ENCODE data around the gene DNAH17.
"Not testable (repeated sequence)": the region's sequence is repeated elsewhere in the genome, so short reads cannot be mapped to it uniquely, and the experiment has no call there.

DNAH17 gene

DNA sequence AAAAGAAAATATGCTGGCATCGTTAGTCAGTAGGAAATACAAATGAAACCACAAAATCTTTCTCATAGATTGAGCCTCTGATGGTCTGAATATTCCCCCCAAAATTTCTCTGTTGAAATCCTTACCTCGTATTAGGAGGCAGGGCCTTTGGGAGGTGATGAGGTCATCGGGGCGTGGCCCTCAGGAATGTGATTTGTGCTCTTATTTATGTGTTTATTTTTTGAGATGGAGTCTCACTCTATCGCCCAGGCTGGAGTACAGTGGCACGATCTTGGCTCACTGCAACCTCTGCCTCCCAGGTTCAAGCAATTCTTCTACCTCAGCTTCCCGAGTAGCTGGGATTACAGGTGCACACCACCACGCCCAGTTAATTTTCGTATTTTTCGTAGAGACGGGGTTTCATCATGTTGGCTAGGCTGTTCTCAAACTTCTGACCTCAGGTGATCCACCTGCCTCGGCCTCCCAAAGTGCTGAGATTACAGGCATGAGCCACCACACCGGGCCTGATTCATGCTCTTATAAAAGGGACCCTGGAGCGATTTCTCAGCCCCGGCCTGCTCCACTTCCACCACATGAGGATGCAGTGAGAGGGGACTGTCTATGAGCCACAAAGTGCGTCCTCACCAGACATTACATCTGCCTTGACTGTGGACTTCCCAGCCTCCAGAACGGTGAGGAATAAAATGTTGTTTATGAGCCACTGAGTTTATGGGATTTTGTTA, 53.1 kb downstream of the DNAH17 start:
- no peak for DNase-seq

DNA sequence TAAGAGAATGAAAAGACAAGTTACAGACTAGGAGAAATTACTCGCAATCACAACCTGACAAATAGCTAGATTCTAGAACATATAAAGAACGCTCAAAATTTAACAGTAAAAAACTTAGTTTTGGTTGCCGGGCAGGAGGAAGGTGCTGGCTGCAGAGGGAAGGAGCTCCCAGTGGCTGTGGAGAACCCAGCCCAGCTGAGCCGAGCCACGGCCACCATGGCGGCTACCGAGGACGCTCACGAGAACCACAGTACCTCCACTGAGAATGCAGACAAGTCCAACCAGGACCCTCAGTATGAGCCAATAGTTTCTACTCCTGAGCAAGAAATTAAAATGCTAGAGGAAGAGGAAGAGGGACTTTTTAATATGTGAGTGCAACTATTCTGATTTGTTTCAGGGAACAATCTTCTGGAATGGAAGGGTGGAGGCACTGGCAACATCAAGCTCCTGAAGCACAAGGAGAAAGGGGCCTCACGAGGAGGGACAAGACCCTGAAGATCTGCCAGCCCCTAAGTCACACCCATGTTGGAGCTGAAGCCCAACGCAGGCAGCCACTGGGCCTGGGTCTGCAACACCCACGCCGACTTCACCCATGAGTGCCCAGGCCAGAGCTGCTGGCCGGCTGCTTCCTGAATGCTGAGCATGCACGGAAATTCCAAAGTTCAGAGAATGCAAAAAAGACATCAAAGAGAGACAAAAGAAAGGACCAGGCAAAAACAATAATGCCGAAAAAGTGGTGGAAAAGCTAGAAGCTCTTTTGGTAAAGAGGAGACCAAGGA, 55.0 kb downstream of the DNAH17 start:
- no peak for DNase-seq

DNA sequence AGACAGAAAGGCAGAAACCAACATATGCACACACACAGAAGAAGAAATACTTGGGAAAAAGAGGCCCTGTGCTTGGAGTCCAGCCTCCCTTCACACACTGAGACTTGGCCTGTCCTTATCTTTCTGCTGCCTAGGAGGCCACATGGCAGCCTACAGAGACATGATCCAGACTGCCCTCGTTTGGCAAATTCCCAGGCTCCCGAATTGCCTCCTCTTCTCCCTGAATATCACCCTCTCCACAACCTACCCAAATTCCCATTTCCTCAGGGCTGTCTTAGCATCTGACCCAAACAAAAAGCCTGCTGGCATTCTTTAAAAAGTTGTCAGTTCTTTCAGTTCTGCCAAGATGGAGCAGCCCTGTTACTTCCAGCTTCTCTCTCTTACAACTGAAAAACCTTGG, 59.8 kb downstream of the DNAH17 start:
- DNase-seq = no peak

DNA sequence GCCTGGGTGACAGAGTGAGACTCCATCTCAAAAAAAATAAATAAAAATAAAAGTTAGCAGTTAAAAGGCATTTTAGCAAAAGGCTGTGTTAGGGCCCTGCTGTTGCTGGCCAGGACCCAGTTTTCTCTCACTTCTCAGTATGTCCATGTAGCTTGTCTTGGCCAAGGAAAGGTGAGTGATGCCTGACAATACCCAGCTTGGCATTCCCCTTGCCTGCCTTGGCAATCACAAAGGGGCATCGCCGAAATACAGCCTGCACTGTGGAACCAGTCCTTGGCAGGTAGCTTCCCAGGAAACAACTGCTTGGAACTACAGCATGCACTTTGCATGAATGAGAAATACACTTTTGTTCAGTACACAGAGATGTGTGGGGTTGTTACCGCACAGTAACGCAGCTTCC, 61.7 kb downstream of the DNAH17 start:
- DNase-seq = no peak

DNA sequence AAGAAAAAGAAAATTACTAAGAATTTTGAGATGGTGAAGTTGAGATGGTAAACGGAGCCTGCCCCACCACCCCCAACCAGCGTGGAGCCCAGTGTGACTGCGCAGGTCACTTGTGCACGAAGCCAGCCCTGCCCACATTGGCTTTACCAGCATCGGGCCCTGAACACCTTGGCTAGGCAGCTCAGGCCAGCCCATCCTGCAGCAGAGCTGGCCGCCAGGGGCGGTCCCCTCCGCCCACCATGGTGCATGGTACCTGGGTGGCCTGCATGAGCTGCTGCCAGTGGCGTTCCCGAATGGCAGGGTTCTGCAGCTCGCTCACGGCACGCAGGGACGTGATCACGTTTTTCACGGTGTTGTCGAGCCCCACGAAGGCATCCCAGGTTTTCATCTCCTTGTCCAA, 62.7 kb downstream of the DNAH17 start:
- DNase-seq = no peak

DNA sequence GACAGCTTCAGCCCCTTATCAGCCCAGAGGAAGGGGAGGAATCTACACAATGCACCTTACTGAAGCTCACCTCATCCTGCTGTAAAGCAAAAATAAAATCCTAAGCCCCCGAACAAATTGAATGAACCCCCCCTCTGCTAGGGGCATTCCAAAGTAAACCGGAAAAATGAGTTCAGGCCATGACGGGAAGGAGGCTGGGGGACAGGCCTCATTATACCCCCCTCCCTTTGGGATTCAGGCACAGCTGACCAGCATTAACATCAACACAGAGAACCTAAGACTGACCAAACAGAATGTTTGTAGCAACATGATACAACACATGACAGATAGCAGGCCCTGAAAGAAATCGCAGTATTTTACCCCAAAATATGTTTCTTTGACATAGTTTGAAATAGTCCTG, 64.2 kb downstream of the DNAH17 start:
- DNase-seq = no peak

DNA sequence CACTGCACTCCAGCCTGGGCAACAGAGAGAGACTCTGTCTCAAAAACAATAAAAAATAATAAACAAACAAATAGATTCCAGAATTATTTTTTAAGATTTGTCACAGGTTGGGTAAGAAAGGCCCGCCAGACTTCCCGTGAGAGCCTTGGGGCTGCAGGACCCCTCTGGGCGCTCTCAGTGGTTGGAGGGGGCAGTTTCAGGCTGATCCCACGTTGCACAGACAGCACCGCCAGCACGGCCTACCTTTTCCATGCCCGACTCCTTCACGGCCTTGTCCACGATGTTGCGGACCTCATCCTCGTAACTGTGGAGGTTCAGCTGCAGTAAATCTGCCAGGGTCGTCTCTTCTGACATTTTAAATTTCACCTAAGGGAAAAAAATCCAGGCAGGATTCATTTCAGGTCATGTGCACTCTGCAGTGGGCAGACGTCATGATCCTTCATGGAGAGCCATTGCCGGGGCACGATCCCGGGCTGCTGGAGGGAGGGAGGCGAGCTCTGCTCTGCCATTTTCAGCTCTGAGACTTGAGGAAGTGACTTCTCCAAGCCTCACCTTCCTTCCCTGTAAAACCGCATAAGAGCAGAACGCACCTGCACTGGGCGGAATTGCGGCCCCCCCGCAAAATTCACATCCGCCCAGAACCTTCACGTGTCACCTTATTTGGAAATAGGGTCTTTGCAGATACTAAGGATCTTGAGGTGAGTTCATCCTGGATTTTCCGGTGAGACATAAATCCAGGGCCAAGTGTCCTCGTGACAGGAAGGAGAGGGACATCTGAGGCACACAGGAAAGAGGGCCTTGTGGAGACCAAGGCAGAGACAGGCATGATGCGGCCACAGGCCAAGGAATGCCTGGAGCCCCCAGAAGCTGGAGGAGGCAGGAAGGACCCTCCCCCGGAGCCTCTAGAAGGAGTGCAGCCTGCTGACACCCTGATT, 66.8 kb downstream of the DNAH17 start:
- DNase-seq = no peak

DNA sequence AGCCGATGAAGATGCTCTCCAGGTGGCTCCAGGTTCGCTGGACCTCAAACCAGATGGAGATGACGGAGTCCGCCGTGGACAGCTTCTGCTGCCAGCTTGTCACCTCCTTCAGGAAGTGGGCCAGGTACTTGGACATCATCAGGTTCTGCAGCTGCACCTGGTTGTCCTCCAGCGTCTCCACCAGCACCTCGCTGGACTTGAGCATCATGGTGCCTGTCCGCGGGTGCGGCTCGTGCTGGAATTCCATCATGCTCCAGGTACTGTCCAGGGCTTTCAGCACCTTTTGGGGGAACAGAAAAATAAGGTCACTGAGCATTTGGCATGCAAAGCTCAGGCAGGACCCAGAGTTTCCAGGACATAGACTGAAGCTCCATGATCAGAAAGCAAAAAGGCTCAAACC, 69.7 kb downstream of the DNAH17 start:
- no peak for DNase-seq

DNA sequence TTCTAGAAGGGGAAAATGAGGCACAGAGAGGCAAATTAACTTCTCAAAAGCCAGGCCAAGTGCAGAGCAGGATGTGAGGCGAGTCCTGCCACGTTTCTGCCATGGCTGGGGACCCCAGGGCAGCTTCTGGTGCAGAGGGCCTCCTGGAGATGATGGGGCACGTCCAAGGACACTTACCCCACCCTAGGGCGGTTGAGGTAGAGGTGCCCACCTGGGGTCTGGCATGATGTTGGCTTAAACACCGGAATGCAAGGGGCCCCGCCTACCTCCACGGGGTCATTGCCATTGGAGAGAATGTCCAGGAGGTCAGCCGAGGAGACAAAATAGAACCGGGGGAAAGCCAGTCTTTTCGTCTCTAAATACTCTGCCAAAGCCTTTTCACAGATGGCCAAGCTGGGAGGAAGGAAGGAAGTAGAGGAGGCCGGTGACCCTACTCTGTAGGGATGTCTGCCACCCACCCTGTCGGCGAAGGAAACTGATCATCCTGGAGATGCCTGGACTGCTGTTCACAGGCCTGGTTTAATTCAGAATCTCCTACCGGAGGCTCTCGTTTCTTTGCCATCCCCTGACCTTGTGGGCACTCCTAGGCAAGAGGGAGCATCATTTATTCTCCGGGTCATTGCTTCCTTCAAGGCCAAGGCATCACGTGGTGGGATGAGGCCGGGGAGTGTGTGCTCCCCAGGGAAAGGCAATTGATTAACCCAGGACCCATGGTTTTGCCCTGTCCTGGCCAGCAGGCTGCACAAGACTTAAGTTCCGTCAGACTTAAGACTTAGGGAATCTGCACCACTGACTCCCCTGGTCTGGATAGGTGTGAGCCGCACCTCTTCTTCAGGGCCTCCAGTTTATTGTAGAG, 70.5 kb downstream of the DNAH17 start:
- DNase-seq = no peak

DNA sequence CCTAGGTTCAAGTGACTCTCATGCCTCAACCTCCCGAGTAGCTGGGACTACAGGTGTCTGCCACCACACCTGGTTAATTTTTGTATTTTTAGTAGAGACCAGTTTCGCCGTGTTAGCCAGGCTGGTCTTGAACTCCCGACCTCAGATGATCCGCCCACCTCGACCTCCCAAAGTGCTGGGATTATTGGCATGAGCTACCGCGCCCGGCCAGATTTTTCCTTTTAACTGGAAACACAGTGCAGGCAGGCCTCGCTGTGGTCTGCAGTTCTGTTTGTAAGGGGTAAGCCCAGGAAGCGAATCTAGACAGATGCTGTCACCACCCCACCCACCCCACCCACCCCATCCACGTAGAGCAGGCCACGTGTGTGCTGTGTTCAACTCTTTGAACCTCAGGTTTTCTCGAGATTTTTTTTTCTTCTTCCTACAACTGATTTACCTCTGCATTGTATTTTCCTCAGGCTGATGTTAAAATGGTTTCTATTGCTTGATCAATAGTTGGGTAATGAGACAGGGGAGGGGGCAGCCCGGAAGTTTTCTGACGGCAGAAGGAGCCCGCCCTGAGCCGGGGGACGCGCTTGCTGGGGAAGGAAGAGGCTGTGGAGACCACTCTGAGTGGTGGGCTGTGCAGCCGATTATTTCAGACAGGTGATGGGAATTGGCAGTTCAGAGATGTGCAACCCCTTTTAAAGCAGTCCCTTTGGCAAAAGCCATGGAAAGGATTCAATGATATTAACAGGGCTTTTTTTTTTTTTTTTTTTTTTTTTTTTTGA, 72.9 kb downstream of the DNAH17 start:
- no peak for DNase-seq

DNA sequence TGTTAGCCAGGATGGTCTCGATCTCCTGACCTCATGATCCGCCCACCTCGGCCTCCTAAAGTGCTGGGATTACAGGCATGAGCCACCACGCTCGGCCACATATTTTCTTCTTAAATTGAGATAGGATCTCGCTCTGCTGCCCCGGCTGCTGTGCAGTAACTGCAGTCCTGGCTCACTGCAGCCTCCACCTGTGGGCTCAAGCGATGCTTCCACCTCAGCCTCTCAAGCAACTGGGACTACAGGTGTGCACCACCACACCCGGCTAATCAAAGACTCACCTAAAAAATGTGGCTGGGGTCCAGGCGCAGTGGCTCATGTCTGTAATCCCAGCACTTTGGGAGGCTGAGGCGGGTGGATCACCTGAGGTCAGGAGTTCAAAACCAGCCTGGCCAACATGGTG, 73.8 kb downstream of the DNAH17 start:
- DNase-seq = not testable (repeated sequence)

DNA sequence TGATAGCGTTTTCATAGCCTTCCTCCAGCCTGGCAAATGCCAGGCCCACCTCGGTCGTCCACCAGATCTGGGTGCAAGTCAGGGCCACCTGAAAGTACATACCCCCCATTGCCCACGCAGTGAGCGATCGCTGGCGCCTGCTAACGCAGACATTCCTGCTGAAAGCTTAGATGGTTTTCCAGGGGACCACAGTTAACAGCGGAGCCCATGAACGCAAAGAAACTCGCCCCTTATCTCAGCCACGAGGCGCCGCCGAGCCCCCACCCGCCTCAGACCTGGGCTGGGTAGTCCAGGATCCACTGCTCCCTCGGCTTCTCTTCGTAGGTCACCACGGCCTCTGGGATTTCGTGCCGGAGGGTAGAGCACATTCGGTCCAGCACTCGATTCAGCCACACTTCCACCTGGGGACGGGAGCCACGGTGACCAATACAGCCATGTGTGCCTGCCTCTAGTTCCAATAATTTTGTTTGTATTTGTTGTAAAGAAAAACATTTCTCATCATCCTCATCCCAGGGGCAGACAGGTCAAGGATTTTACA, 74.5 kb downstream of the DNAH17 start:
- DNase-seq = no peak

DNA sequence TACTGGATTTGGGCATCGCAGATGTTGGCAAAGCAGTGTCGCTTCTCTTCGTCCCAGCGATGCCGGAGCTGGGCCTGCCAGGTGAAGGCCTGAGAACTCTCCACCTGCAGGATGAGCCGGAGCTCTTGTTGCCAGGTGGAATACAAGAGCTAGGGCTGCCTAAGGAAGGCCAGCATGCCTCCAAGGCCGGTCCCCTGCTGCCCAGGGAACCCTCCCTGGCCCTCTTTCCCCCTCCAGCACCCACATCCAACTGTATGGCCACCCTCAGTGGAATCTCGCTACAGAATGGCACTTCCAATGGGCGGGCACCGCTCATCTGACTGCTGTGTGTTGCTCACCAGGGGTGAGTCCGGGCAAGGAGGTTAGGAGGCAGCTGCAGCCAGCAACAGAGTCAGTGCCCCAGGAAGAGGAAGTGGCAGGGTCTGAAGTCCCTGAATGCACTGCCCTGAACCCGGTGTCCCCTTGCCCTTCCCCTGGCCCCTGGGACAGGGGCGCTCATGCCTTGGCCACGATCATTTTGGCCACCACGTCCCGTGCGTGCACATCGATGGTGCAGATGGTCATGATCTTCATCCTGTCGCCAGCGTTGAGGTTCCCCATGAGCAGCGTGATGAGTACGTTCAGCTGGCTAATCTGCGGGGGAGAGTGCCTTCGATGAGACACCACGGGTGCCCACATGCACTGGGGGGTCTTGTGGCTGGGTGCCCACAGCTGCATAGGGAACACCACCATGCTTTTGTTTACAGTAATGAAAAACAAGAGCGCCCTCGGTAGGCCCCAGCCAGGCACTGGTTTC, 75.8 kb downstream of the DNAH17 start:
- no peak for DNase-seq

DNA sequence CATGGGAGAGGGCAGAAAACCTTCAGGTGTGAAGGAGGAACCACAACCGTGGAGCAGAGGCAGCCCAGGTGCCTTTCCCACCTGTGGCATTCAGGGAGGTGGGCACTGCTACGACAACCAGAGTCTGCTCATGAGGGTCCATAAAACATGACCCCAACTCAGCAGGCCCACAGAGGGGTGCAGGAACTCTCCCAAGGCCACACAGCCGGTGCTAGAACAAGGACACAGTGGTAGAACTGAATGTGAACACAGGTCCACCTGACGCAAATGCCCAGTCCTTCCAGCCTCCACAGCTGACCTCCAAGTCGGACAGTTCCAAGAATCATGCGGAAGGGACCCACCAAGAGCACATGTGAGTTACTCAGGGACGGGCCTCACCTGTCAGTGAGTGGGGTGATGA, 76.4 kb downstream of the DNAH17 start:
- no peak for DNase-seq

DNA sequence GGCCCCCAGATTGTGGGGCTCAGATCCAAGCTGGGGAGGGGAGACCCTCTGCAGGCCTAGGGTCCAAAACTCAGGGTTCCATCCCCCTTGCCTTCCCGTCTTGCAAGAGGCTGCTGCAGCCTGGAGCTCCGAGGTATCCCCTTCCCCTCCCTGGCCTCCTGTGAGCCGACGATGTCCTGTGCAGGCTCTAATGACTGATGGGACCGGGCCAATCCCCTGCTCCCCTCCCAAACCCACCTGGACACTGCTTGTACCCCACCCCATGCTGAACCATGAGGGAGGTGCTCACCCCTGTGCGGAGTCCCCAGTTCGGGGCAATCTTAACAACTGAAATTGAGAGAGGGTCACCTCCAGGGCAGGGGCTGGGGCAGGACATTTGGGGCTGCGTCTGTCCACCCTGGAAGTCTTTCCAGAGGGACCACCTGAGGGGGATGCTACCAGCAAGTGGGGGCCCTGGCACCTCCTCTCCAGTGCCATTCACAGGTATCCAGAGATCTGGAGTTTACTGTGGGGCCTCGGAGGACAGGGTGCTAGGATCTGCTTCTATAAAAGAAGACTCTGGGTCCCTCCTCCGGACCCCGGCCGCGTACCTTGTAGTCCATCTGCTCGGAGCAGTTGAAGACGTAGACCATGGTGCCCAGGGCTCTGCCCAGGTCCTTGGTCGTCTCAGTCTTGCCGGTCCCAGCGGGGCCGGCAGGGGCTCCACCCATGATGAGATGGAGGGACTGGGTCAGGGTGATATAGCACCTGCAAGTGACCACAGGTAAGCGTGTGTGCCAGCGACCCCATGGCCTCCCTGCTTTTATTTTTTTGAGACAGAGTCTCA, 77.3 kb downstream of the DNAH17 start:
- no peak for DNase-seq

DNA sequence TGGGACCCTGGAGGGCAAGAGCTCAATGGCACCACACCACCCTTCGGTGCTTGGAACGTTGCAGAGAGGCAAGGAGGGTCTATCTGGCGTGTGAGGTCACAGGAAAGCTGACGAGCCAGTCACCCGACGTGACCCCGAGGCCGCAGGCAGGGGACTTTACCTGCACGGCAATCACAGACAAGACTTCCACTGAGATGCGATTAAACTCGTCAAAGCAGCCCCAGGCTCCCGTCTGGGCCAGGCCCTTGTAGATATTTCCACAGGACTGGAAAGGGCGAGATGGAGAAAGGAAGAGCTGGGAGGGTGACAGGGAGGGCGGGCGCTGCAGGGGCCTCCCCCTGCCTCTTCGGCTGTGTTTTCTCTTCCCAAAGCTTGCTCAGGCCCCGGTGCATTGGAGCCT, 78.3 kb downstream of the DNAH17 start:
- no peak for DNase-seq

DNA sequence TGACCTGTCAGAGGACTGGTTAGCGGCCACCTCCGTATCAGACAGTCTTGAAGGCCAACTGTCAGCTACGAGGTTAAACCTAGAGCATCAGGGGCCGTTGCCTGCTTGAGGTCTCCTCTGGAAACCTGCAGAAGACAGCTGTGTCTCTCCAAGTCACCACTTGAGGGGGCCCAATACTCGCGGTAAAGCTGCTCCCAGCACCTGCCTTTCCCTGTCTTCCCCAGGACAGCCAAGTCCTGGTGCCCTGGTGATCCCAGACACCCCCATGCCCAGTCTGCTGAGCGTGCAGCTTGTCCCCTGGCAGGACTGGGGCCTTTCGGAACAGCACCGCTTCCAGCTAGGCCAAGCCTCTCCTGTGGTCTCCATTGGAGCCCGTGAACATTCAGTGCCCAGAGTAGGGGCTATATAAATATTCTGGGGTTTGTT, 80.1 kb downstream of the DNAH17 start:
- DNase-seq = no peak

DNA sequence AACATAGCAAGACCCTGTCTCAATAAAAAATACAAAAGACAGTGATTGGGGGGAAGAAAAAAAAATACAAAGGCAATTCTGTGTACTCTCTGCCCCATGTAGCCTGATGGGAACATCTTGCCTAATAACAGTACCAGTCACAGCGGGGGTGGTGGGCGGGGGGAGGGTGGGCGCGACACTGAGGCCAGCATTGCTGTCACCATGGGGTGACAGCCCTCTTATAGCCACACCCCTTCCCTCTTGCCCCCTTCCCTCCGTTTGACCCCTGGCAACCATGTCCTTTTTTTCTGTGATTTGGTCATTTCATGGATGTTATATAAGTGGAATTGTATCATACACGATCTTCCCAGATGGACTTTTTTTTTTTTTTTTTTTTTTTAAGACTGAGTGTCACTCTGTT, 80.9 kb downstream of the DNAH17 start:
- DNase-seq = no peak

DNA sequence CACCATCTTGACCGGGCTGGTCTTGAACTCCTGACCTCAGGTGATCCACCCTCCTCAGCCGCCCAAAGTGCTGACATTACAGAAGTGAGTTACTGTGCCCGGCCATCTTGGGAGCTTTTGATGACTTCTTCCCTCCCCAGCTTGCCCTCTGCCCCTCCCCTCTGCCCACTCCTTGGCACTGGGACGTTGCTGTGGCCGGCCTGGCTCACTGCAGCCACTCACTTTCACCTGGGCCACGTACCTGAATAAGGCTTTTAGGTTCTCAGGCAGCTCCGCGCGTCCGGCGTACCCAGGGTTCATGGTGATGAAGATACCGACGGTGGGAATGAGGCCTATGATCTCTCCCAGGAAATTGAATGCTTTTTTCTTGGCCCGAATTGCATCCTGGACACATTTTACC, 81.6 kb downstream of the DNAH17 start:
- DNase-seq = no peak

All from activated CD4-positive, CD25-positive, alpha-beta regulatory T cell treated with anti-CD3 and anti-CD28 coated beads, Interleukin-2, amount 50 U/mL, for 72 hours (primary cell).